GM18526 (cell line): Measurements from ENCODE around the gene ZNF771.

Experiments used
- POLR2A ChIP-seq: IDR thresholded peaks from 3 replicates; pipeline ENCODE4 v1.6.1; 2011; ENCODE audit not compliant: insufficient read length; ENCODE audit errors: extremely low read depth

ZNF771 gene

GRCh38 chr16:30382111-30382881, 25.1 kb upstream of the ZNF771 start, which contains the start of gene SEPTIN1:
Gene SEPTIN1, minus strand, starts transcription at chr16:30382561. Its CDS starts 19 bp downstream, at chr16:30382542.
- TF ChIP-seq POLR2A, result peak; percentile 84

GRCh38 chr16:30383521-30383920, 23.9 kb upstream of the ZNF771 start:
- TF ChIP-seq POLR2A, result no peak

GRCh38 chr16:30394592-30395154, 12.7 kb upstream of the ZNF771 start:
- no peak for TF ChIP-seq POLR2A

GRCh38 chr16:30395155-30395991, 12.0 kb upstream of the ZNF771 start, which contains the start of gene ZNF48:
Gene ZNF48, plus strand, starts transcription at chr16:30395420. Its CDS starts 375 bp downstream, at chr16:30395795.
- peak; percentile 62 for TF ChIP-seq POLR2A

GRCh38 chr16:30395992-30396585, 11.3 kb upstream of the ZNF771 start:
- no peak for TF ChIP-seq POLR2A

- no peak for TF ChIP-seq POLR2A
Observed at GRCh38 chr16:30397056-30397455, 10.3 kb upstream of the ZNF771 start.

- no peak for TF ChIP-seq POLR2A
Observed at GRCh38 chr16:30397776-30398660, 9.4 kb upstream of the ZNF771 start.

GRCh38 chr16:30398661-30399434, 8.6 kb upstream of the ZNF771 start:
- TF ChIP-seq POLR2A, result no peak

GRCh38 chr16:30399435-30400186, 7.8 kb upstream of the ZNF771 start:
- TF ChIP-seq POLR2A, result no peak

GRCh38 chr16:30401768-30402425, 5.5 kb upstream of the ZNF771 start:
- no peak for TF ChIP-seq POLR2A

GRCh38 chr16:30406795-30407101, 658 bp upstream of the ZNF771 start:
- TF ChIP-seq POLR2A, result no peak

GRCh38 chr16:30407804-30408534, 563 bp downstream of the ZNF771 start:
- TF ChIP-seq POLR2A, result no peak
